Transverse colon (tissue), 4 donors: ENCODE results near the gene NUP214. TPM values are rescaled to one million over a fixed set of nuclear protein-coding genes. Genes with fewer than 3 reads are reported as not detected.

Source experiments
- DNase-seq: peaks from one replicate; pipeline ENCODE4 v3.0.0-alpha.2; 2019
- H3K27ac ChIP-seq, 4 donors: fragments of 200-600 bp; sonication (generic); 2 replicates each; pipeline ENCODE4 v1.5.1; 2016 to 2018; ENCODE audit warnings: inconsistent platforms in 4 of 4
- H3K27me3 ChIP-seq: fragments of 200-600 bp; sonication (generic); 2 replicates; pipeline ENCODE4 v1.5.1; 2017; ENCODE audit warnings: inconsistent platforms
- H3K36me3 ChIP-seq, 4 donors: fragments of 200-600 bp; sonication (generic); 2 replicates each; pipeline ENCODE4 v1.5.1; 2017 to 2019; ENCODE audit warnings: inconsistent platforms in 4 of 4
- H3K4me1 ChIP-seq, 4 donors: fragments of 200-600 bp; sonication (generic); 2 replicates each; pipeline ENCODE4 v1.5.1; 2017 to 2020; ENCODE audit warnings: inconsistent platforms in 4 of 4
- H3K4me3 ChIP-seq, 4 donors: fragments of 200-600 bp; sonication (generic); 1 replicate in 1 of 4; 2 replicates in 3 of 4; pipeline versions ENCODE4 v1.5.1 to v1.6.1; 2017 to 2019; ENCODE audit warnings: inconsistent platforms in 4 of 4
- H3K9me3 ChIP-seq, 2 donors: fragments of 200-600 bp; sonication (generic); 2 replicates each; pipeline ENCODE4 v1.5.1; 2017 to 2019; ENCODE audit warnings: inconsistent platforms in 2 of 2
- CTCF ChIP-seq, 5 experiments: fragments of 200-600 bp in 3 of 5; fragments of 450-650 bp in 2 of 5; sonication (generic) in 3 of 5; IDR thresholded peaks; 1 replicate in 2 of 5; 2 replicates in 3 of 5; pipeline ENCODE4 v1.5.1; 2016 to 2017; ENCODE audit warnings: antibody characterized with exemption in 5 of 5, inconsistent platforms in 3 of 5, mild to moderate bottlenecking in 2 of 5, moderate library complexity in 1 of 5
- EP300 ChIP-seq: sonication (generic); formaldehyde crosslinking; IDR thresholded peaks from one replicate; pipeline ENCODE4 v1.6.1; 2017; ENCODE audit warnings: antibody characterized with exemption, low read depth
- POLR2A ChIP-seq: fragments of 450-650 bp; IDR thresholded peaks from one replicate; pipeline ENCODE4 v1.6.1; 2016; ENCODE audit warnings: antibody characterized with exemption, mild to moderate bottlenecking, moderate library complexity
- POLR2AphosphoS5 ChIP-seq, 3 donors: sonication (generic); formaldehyde crosslinking; IDR thresholded peaks; one replicate each; pipeline ENCODE4 v1.6.1; 2016; ENCODE audit warnings: antibody characterized with exemption in 3 of 3
- WGBS, 2 donors: methylation state at CpG; one replicate each; pipeline ENCODE4 v1.1.5; 2018; ENCODE audit warnings: low coverage in 1 of 2; 5-methylcytosine and 5-hydroxymethylcytosine counted together
- in situ Hi-C, 4 donors: fragments of 200-750 bp; cut with MboI; loops; one replicate each; pipeline versions ENCODE4 v1.15.0 to v1.15.1; 2017; ENCODE audit warnings: low sequenced_read_pairs in 3 of 4, low pct_ligation_motif_present in 1 of 4, low pct_unique_long_range_greater_than_20kb in 1 of 4
- intact Hi-C: fragments of 100-400 bp; cut with DNase I; formaldehyde crosslinking; loops from one replicate; pipeline ENCODE4 v1.15.1; 2023; ENCODE audit warnings: low total_unique reads
- total RNA-seq, 4 donors: library from RNA; depleted of rRNA; stranded (reverse); fragments of >200 nt; gene quantifications; one replicate each; pipeline ENCODE4 v1.1.0, GENCODE V29; 2016

The NUP214 gene
- total RNA-seq, 4 donors from 2014 or later = 48.3 to 152 (median 85.9) TPM

GRCh38 chr9:131191857-131192256 lies 66.5 kb downstream of the NUP214 start:
- DNase-seq = no peak
- H3K4me1 ChIP-seq = no peaks in the 10 kb centered on the region
- H3K27me3 ChIP-seq = no peaks in the 10 kb centered on the region
- intact Hi-C loops (no loop called here), in situ Hi-C loops (no loop called here)
- no peak overlapping the region for H3K27ac ChIP-seq
- WGBS, 2 donors = 94 to 100% methylated on average over 3 of the region's 3 CpGs
- no peak overlapping the region for H3K4me3 ChIP-seq
- no peaks in the 10 kb centered on the region for H3K9me3 ChIP-seq
- peaks cover 0 to 53% (median 22%) of the 10 kb centered on the region in 4 donors for H3K36me3 ChIP-seq
- TF ChIP-seq POLR2AphosphoS5 (IDR thresholded peaks at IDR 0.05) (no peak), CTCF (IDR thresholded peaks at IDR 0.05) (no peak), POLR2A (no peak)

GRCh38 chr9:131193051-131193450 lies 67.7 kb downstream of the NUP214 start:
- DNase-seq = no peak
- intact Hi-C loops (no loop called here), in situ Hi-C loops (no loop called here)
- Histone ChIP-seq H3K4me3 (no peak overlapping the region), H3K9me3 (no peaks in the 10 kb centered on the region), H3K27ac (no peak overlapping the region), H3K4me1 (no peaks in the 10 kb centered on the region), H3K36me3 (peaks cover 0 to 53% (median 24%) of the 10 kb centered on the region in 4 donors), H3K27me3 (no peaks in the 10 kb centered on the region)
- WGBS, 2 donors = 98 to 100% methylated on average over 2 of the region's 2 CpGs
- TF ChIP-seq EP300 (no peak), POLR2AphosphoS5 (IDR thresholded peaks at IDR 0.05) (no peak), POLR2A (no peak), CTCF (IDR thresholded peaks at IDR 0.05) (no peak)

GRCh38 chr9:131194762-131195161 lies 69.4 kb downstream of the NUP214 start:
- Histone ChIP-seq H3K4me1 (no peaks in the 10 kb centered on the region), H3K36me3 (peaks cover 0 to 52% (median 22%) of the 10 kb centered on the region in 4 donors), H3K4me3 (no peak overlapping the region), H3K27ac (no peak overlapping the region), H3K27me3 (no peaks in the 10 kb centered on the region), H3K9me3 (no peaks in the 10 kb centered on the region)
- WGBS, 2 donors = 90 to 93% methylated on average over 3 of the region's 3 CpGs
- intact Hi-C loops (no loop called here), in situ Hi-C loops (no loop called here)
- no peak for DNase-seq
- TF ChIP-seq CTCF (IDR thresholded peaks at IDR 0.05) (no peak), POLR2AphosphoS5 (IDR thresholded peaks at IDR 0.05) (no peak), POLR2A (no peak), EP300 (no peak)

- WGBS, 2 donors = 83 to 97% methylated on average over 5 to 7 of the region's 11 CpGs
- peaks cover 0 to 50% (median 20%) of the 10 kb centered on the region in 4 donors for H3K36me3 ChIP-seq
- intact Hi-C loops = no loop called here
- no peaks in the 10 kb centered on the region for H3K4me1 ChIP-seq
- TF ChIP-seq EP300 = no peak
- no peak for TF ChIP-seq POLR2A
- no peak for TF ChIP-seq CTCF (IDR thresholded peaks at IDR 0.05)
- TF ChIP-seq POLR2AphosphoS5 (IDR thresholded peaks at IDR 0.05) = no peak
- no peaks in the 10 kb centered on the region for H3K9me3 ChIP-seq
- in situ Hi-C loops = no loop called here
- no peak overlapping the region for H3K27ac ChIP-seq
- H3K27me3 ChIP-seq = no peaks in the 10 kb centered on the region
- DNase-seq = no peak
- H3K4me3 ChIP-seq = no peak overlapping the region
Observed at GRCh38 chr9:131197160-131197911, 72.0 kb downstream of the NUP214 start.
